Stomach smooth muscle (tissue), 2 donors: ENCODE measurements around the gene PITPNB.

ENCODE experiments used
- H3K27ac ChIP-seq: one replicate; pipeline ENCODE4 v1.7.0; 2013; ENCODE audit warnings: mild to moderate bottlenecking, low read length, inconsistent platforms
- H3K27me3 ChIP-seq, 2 donors: one replicate each; pipeline ENCODE4 v1.7.0; 2013; ENCODE audit warnings: low read length in 2 of 2; ENCODE audit not compliant: insufficient read depth in 2 of 2, control insufficient read depth in 1 of 2
- H3K36me3 ChIP-seq, 2 donors: one replicate each; pipeline ENCODE4 v1.7.0; 2013; ENCODE audit warnings: low read length in 2 of 2; ENCODE audit not compliant: control insufficient read depth in 2 of 2, insufficient read depth in 2 of 2
- H3K4me1 ChIP-seq: one replicate; pipeline ENCODE4 v1.7.0; 2013; ENCODE audit warnings: low read length; ENCODE audit not compliant: control insufficient read depth, insufficient read depth
- H3K4me3 ChIP-seq, 2 donors: one replicate each; pipeline ENCODE4 v1.7.0; 2013; ENCODE audit warnings: low read length in 2 of 2
- H3K9ac ChIP-seq, 2 donors: one replicate each; pipeline ENCODE4 v1.7.0; 2013; ENCODE audit warnings: low read length in 2 of 2, mild to moderate bottlenecking in 1 of 2
- H3K9me3 ChIP-seq, 2 donors: one replicate each; pipeline ENCODE4 v1.7.0; 2013; ENCODE audit warnings: low read length in 2 of 2; ENCODE audit not compliant: control insufficient read depth in 2 of 2
- donor health status: healthy.
- donor health status: Pancreatic carcinoma.

Gene PITPNB

GRCh38 chr22:27833803-27834202 lies 85.3 kb downstream of the PITPNB start:
- H3K9me3 ChIP-seq, result no peaks in the 10 kb centered on the region
- no peaks in the 10 kb centered on the region for H3K4me1 ChIP-seq
- no peak overlapping the region for H3K4me3 ChIP-seq
- H3K27me3 ChIP-seq, result no peaks in the 10 kb centered on the region
- H3K27ac ChIP-seq, result no peak overlapping the region
- H3K36me3 ChIP-seq, result no peaks in the 10 kb centered on the region
- H3K9ac ChIP-seq, result no peak overlapping the region

- Histone ChIP-seq H3K27me3 (no peaks in the 10 kb centered on the region), H3K4me3 (no peak overlapping the region), H3K9me3 (no peaks in the 10 kb centered on the region), H3K4me1 (no peaks in the 10 kb centered on the region), H3K9ac (no peak overlapping the region), H3K36me3 (no peaks in the 10 kb centered on the region), H3K27ac (no peak overlapping the region)
Measured at GRCh38 chr22:27832606-27833005, 86.5 kb downstream of the PITPNB start.

GRCh38 chr22:27829620-27830019 lies 89.4 kb downstream of the PITPNB start:
- H3K36me3 ChIP-seq, result no peaks in the 10 kb centered on the region
- H3K4me1 ChIP-seq, result no peaks in the 10 kb centered on the region
- no peak overlapping the region for H3K4me3 ChIP-seq
- H3K9ac ChIP-seq, result no peak overlapping the region
- H3K9me3 ChIP-seq, result no peaks in the 10 kb centered on the region
- no peaks in the 10 kb centered on the region for H3K27me3 ChIP-seq
- no peak overlapping the region for H3K27ac ChIP-seq

GRCh38 chr22:27827604-27828587 lies 91.2 kb downstream of the PITPNB start:
- Histone ChIP-seq H3K27ac (no peak overlapping the region), H3K4me3 (no peak overlapping the region), H3K9me3 (no peaks in the 10 kb centered on the region), H3K4me1 (no peaks in the 10 kb centered on the region), H3K27me3 (no peaks in the 10 kb centered on the region), H3K36me3 (no peaks in the 10 kb centered on the region), H3K9ac (no peak overlapping the region)

- Histone ChIP-seq H3K9me3 (no peaks in the 10 kb centered on the region), H3K36me3 (no peaks in the 10 kb centered on the region), H3K4me1 (no peaks in the 10 kb centered on the region), H3K4me3 (no peak overlapping the region), H3K9ac (no peak overlapping the region), H3K27ac (no peak overlapping the region), H3K27me3 (no peaks in the 10 kb centered on the region)
Measured at GRCh38 chr22:27825174-27825573, 93.9 kb downstream of the PITPNB start.

- H3K36me3 ChIP-seq, result no peaks in the 10 kb centered on the region
- H3K4me3 ChIP-seq, result no peak overlapping the region
- no peak overlapping the region for H3K9ac ChIP-seq
- no peaks in the 10 kb centered on the region for H3K27me3 ChIP-seq
- H3K9me3 ChIP-seq, result peaks cover 0 to 3% of the 10 kb centered on the region in 2 donors
- H3K4me1 ChIP-seq, result no peaks in the 10 kb centered on the region
- no peak overlapping the region for H3K27ac ChIP-seq
Measured at GRCh38 chr22:27823221-27823620, 95.8 kb downstream of the PITPNB start.

GRCh38 chr22:27820896-27821866 lies 97.9 kb downstream of the PITPNB start:
- Histone ChIP-seq H3K36me3 (no peaks in the 10 kb centered on the region), H3K4me3 (no peak overlapping the region), H3K4me1 (no peaks in the 10 kb centered on the region), H3K9me3 (peaks cover 0 to 3% of the 10 kb centered on the region in 2 donors), H3K27ac (no peak overlapping the region), H3K9ac (no peak overlapping the region), H3K27me3 (no peaks in the 10 kb centered on the region)

- Histone ChIP-seq H3K9me3 (peaks cover 0 to 3% of the 10 kb centered on the region in 2 donors), H3K27ac (no peak overlapping the region), H3K9ac (no peak overlapping the region), H3K27me3 (no peaks in the 10 kb centered on the region), H3K4me3 (no peak overlapping the region), H3K36me3 (no peaks in the 10 kb centered on the region), H3K4me1 (peaks cover under 1% of the 10 kb centered on the region)
Measured at GRCh38 chr22:27816552-27816951, 102.5 kb downstream of the PITPNB start.

- Histone ChIP-seq H3K4me3 (no peak overlapping the region), H3K9me3 (peaks cover 0 to 3% of the 10 kb centered on the region in 2 donors), H3K36me3 (no peaks in the 10 kb centered on the region), H3K27me3 (no peaks in the 10 kb centered on the region), H3K4me1 (peaks cover 7% of the 10 kb centered on the region), H3K9ac (no peak overlapping the region), H3K27ac (no peak overlapping the region)
Measured at GRCh38 chr22:27815826-27816530, 103.1 kb downstream of the PITPNB start.

- Histone ChIP-seq H3K4me1 (peaks cover 17% of the 10 kb centered on the region), H3K9me3 (peaks cover 0 to 1% of the 10 kb centered on the region in 2 donors)
Measured at GRCh38 chr22:27814993-27815392, 104.1 kb downstream of the PITPNB start.

More at GRCh38 chr22:27814993-27815392, 104.1 kb downstream of the PITPNB start:
- H3K27me3 ChIP-seq, result no peaks in the 10 kb centered on the region
- no peak overlapping the region for H3K4me3 ChIP-seq
- H3K27ac ChIP-seq, result no peak overlapping the region
- H3K9ac ChIP-seq, result no peak overlapping the region
- no peaks in the 10 kb centered on the region for H3K36me3 ChIP-seq
